Stimulated activated CD8-positive, alpha-beta memory T cell treated with anti-CD3 and anti-CD28 coated beads, Interleukin-7, amount 100 ng/mL, for 1 hour (primary cell): ENCODE data around the gene ADAM19.

Experiments used
- DNase-seq, 2 donors: peaks; one replicate each; pipeline ENCODE4 v3.0.0-alpha.2; 2020; ENCODE audit warnings: low read depth in 2 of 2

ADAM19 gene

DNA sequence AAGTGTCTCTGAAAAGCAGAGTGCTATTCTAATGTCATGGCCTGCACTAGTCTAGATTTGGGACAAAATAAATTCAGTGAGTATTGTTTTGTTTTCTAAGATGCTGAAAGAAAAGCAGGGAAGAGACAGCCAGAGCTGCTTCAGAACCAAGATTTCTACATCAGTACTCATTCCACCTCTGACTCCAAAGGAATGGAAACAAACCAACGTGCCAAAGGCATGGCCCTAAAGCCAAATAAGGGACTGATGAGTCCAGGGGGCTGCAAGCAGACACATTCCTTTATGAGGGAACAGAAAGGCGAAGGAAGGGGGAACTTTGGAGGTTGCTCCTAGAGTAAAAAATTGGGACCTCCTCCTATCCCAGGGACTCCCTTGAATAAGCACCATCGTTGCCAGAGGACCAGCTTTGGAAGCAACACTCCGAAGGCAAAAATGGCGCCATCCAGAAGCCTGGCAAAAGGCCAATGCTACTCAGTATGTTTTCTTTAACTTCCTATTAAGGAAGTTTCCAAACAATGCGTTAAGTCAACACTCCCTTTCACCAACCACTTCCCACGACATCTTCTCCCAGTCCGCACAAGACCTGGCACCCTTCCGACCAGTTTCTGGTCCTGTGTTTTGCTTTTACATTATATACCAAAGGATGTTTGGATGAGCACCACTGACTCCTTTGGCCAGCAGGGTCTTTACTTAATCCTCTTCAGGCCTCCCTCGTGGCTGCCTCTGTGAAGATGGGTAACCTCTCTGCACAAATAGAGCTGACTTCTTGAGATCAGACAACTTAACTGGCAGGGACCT is 31.6 kb downstream of the ADAM19 start:
- no peak for DNase-seq

DNA sequence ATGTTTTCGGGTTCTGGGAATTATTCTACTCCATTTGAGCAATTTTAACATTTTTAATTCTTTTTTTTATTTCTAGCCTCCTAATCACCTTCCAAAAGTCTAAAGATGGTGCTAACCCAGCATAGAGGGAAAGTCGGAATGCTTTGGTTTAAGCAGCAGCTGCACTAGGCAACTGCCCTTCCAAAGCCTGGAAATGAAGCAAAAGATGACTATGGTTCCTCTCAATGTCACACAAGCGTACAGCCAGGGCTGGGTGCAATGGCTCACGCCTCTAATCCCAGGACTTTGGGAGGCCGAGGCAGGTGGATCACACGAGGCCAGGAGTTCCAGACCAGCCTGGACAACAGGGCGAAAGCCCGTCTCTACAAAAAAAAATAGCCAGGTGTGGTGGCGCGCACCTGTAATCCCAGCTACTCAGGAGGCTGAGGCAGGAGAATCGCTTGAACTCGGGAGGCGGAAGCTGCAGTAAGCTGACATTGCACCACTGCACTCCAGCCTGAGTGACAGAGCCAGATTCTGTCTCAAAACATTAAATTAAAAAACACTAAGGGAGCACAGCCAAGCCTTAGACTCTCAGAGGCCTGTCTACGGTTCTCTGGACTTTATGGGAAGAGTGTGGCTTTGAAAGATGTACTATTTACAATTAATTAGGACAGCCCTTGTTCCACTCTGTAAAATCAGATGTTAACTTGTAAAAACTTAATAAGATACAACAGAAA is 33.1 kb downstream of the ADAM19 start:
- DNase-seq: no peak

DNA sequence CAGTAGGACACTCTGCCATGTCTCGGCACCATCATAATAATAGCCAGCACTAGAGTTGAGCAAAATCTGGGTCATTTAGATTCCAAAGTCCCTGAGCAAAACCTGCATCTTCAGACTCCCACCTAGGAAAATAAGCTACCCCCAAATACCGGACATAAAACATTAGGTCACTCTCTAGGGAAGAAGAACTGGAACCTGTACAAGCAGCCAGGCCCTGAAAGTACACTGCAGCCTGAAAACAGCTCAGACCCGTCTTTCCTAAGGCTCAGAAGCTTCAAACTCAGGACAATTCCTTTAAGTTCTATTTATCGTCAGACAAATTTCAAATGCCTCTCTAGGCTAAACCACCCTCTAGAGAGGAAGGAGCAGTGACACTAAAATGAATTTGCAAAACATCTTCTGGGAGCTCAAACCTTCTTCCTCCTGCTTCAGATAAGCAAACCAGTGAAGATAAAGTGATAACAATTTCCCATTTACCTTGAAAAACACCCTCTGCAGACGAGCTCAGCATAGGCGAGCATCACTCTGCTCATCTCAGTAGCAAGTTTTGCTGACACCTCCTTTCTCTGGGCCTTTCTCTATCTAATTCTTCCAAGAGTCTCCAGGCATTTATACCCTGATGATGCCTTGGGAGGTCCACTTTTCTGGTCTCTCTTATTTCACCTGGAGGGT is 34.0 kb downstream of the ADAM19 start:
- DNase-seq: no peak

DNA sequence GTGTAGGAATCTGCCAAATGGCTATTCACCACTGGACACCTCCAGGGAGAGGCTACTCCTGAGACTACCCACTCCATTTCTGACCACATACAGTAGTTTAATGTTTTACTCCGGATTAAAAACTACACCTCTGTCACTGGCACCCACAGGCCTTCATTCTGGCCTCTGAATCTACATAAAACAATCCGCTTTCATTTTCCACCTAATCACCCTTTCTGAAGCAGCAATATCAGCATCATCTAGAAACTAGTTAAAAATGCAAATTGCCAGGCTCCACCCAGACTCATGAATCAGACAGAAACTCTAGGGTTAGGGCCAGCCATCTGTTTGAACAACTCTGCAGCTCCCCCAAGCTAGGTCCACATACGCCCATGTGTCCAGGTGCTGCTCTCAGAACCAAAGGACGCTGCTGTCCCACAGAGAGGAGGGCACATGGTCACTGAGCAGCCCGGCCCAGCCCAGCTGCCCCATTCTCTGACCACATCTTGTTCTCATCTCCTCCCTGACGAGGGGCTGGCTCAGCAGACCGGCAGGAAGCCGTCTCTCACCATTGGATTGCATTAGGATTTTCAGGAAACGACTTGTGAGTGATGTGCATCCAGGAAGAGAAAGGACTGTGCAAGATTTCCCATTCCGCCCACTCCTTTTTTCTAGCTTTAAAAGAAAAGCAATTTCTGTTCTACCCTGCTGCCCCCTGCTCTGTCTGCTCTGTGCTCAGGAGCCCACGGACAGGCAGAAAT is 34.7 kb downstream of the ADAM19 start:
- no peak for DNase-seq

DNA sequence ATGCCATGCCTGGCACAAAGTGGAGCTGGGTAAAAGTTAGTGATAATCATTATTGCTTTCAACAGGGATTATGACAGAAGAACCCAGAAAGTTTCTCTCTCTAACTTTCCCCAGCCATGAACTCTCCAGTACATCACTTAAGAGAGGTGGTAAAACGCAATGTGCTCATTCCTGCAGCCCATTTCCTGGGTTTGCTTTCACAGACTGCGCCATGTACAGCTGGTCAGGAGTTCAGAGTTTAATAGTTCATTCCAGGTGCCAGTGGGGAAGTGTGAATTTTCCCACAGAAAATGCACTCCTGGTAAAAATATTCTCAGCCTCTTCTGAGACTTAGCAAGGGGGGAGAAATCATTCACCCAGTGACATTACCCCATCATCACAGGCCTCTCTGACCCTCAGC is 35.5 kb downstream of the ADAM19 start:
- no peak for DNase-seq

DNA sequence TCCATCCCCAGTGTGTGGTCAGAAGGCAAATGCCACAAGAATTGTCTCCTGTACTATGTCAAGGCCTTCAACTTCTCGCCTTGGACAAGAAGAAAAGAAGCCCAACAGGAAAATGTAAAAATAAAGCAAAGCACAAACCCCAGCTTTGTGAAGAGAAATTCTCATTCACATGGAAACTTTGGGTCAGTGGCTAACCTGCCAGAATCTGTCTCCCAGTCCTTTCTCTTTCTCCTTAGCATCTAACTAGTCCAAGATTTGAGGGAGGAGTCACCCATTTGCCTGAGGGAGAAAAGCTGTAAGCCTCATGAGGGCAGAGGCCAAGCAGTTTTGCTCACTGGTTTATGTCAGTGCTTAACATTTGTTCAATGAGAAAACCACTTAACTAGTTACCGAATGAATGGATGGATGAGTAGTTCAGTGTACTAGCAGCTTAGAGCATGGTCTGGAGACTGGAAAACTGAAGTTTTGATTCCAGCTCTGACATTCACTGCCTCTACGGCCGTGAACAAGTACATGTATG is 36.0 kb downstream of the ADAM19 start:
- DNase-seq: no peak

DNA sequence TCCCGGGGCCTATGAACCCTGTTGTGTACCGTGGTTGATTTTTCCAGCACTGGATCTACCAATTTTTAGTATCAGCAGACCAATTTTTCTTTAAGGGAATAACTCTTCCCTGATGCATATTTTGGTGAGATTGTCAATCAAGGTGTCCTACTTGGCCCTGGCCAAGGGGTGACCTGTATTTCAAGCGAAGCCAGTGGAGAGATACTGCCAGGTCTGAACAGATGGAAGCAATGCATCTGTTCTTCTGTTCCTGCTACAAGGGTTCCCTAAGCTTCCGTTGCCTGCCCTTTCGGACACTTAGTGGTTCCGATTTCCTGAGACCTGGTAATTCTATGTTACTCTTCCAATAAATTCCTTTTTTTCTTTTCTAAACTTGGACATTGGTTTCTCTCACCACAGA is 37.3 kb downstream of the ADAM19 start:
- no peak for DNase-seq

DNA sequence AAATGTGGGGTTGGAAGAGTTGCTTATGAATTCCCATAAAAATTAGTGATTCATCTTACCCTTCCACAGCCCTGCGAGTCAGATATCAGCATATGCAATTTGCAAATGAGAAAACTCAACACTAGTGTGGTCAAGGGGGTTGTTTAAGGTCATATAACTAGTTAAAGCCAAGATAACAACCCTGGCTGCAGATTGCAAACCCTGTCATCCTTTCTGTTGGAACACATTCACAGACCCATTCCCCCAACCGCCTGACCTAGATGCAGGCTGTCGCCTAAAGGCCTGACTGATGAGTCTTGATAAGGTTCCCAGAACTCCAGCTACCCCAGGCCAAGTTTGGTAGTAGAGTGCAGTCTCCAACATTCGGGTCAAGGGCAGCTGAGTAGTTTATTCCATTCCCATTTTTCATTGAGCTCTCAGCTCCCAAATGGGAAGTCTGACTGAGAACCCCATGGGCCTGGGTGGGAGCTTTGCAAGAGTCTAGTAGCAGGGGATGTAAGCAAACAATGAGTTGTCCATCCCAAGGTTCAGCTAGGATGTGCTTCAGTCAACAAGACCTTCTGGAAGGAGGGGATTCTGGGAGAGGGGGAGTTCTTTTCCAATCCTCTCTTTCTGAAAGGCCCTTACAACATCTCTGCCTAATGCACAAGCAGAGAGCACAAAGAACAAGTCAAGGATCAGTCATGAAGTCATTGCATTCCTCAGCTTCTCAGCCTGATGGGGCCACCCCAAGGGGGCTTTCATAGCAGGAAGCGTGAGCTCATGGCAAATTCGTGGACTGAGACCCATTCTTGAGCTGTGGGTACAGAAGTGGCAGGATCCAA is 40.3 kb downstream of the ADAM19 start:
- DNase-seq: no peak

DNA sequence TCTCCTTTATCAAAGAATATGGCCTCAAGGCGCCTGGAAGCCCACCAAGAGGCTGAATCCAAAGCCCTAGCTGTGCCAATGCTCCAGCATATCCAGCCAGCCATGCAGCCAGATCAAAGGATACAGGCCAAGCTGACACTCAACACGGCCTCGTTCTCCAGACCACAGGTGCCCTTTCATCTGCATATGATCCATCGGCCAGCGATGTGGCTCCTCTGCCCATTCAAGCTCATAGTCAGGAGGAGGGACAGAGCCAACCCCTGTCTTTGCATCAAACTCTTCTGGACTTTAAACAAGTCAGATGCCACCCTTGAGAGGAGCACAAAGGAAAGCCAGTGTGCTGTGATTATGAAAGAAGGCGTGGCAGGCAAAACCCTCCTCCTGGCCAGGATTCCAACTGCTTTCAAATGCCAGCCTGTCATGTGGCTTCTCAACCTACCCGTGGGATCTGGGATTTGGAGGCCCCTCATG is 42.5 kb downstream of the ADAM19 start:
- DNase-seq: no peak

DNA sequence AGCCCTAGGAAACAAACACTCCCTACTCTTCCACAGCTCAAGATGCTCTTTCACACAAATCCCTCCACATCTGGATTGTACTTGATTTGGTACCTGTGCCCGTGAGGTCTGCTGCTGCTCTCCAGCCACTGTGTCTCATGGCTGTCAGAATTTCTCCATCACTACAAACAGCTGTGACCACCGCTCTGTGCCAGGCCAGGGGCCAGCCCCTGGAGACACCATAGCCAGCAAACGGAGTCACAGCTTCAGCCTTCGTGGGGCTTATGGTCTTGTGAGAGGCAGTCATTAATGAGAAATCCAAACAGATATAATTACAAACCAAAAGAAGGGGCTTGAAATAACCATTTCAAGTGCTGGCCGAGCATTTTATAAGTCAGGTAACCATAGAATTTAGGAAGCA is 43.6 kb downstream of the ADAM19 start:
- DNase-seq: no peak

DNA sequence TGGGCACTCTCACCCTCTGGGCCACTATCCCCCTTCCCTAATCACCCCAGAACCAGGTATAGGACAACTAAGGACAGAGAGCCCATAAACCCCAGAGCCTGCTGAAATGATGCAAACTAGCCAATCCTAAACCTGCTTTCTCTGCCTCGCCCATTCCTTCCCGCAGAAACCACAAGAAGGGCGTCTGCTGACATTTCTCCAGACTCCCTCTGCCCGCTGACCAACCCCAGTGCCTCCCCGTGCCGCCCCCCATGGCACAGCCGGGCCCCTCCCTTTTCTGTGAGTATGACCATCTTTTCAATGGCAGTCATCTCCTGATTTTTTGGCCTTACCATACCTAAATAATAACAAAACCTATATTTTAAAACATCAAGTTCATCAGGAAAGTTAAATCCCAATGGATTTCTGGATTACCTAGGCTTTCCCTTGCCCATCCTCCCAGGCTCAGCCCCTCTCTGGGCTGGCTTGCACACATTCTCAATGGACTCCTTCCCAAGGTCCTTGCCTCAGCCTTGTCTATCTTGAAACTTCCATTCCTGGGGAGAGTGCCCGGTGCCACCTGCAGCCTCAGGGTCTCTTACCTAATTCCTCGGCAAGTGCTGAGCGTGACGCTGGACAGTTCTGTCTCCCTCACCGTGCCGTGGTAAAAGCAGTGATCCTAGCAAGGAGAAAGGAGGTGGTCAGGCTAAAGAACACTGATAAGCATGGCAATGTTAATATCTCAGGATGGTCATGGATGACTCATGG is 45.2 kb downstream of the ADAM19 start:
- no peak for DNase-seq

DNA sequence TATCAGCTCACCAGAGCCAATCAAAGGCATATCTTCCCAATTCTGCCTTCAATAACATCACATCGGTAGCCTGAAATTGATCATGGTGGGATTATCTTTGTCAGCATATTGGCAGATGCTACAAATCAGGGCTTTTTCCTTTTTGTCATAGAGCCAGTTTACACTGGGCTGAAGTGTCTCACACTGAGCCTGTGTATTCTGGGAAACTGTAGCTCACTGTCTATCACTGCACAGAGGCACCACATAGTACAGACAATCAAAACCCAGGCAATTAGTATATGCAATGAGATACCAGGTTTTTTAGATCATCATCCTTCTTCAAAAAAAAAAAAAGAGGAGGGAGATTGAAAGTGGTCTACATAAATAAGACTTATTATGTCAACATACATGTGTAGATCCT is 46.6 kb downstream of the ADAM19 start:
- DNase-seq: no peak

DNA sequence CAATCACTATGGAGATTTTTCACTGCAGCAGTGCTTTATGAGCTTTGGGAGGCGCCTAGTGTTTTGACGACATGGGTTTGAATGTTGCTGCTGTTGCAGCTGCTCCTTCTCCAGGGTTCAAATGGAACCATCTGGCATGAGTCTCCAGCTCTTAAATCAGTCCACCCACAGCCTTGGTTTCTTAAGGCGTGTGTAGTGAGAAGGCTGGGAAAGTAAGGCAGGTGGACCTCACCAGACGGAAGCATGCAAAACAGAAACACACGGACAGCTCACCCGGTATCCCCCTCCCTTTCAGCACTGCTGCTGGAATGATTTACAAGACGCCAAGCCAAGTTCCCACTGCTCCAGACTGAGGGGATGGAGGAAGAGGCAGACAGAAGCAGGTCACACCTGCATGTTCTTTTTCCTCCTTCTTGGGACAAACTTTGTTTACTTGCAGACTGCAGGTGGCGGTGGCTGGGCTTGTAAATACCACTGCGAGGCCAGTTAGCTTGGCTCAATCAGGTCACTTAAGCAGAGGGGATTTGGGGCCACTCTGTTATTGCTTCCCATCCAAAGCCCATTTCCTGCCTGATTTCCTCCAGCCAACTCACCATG is 47.4 kb downstream of the ADAM19 start:
- DNase-seq: no peak

DNA sequence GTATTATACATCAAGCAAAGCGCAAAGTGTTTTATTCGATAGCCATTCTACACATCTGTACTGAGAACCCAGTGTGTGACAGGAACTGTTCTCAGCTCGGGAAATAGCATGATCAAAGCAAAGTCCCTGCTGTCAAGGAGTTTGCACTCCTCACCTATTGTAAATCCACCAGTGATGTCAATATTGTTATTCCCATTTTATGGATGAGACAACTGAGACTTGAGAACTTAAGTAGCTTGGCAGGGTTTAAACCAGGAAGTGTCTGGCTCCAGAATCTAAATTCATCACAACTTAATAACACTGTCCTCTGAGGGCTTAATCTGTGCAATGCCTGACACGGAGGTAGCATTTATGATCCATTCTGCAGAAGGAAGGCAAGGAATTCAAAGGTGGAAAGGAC is 50.7 kb downstream of the ADAM19 start:
- no peak for DNase-seq

DNA sequence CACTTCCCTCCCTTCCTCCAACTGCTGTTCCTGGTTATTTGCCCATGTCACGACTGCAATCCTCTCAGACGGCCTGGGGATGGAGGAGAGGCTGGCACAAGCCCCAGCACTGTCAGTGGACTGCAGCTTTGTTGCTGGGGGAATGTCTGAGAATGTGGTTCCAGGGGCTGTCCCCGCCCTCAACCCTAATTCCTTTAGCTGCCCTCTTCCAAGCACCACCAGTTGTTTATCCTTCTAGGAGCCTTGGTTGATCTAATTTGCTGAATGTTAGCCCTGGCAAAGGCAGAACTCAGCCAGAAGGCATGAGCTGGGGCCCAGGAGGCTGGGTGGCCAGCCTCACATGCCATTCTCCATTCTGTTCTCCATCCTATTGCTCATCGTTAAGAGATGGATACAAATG is 51.6 kb downstream of the ADAM19 start:
- no peak for DNase-seq

DNA sequence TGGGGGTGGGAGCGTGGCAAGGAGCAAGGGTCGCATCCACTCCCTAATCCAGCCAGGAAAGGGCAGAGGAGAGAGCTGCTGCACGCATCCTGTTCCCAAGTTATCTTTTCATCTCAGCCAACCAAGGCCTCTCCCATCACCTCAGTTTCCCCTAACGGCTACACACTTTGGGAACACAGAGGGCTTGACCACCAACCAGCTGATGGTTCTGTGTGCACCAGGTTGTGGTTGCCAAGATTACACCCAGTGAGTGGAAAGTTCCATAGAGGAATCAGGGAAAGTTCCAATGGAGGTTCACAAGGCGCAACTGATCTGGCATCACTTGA is 53.9 kb downstream of the ADAM19 start:
- DNase-seq: no peak

DNA sequence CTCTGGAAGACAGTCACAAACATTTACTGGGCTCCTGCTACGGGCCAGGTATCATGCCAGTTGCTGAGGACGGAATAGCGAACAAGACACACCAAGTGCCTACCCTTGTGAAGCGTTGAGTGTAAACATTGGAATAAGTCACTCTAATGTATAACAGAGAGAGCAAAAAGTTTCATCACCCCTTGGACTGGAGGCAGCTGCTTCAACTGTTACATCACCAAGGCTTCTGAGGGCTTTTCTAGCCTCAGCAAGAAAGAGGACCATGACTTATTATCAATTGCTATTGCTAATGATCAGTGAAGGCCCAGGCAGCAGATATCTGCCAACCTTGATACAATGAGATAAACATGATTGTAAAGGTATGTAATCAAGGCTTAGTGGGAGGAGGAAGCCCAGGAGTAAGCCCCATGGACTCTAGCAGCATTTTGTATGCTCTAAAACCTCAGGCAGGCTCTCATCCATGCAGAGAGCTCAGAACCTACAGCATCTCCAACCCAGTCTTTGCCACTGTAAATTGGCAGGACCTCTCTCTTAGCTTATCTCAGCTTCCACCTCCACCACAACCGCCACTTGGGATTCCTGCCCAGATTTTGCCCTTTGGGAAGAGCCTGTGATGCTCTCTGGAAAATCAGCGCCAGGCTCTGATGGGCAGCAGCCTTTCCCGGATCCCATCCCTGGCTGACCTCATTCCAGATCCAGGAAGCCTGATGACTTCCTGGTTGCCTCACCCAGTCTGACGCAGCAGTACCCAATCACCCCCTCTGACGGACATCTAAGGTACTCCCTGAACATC is 54.5 kb downstream of the ADAM19 start:
- no peak for DNase-seq

DNA sequence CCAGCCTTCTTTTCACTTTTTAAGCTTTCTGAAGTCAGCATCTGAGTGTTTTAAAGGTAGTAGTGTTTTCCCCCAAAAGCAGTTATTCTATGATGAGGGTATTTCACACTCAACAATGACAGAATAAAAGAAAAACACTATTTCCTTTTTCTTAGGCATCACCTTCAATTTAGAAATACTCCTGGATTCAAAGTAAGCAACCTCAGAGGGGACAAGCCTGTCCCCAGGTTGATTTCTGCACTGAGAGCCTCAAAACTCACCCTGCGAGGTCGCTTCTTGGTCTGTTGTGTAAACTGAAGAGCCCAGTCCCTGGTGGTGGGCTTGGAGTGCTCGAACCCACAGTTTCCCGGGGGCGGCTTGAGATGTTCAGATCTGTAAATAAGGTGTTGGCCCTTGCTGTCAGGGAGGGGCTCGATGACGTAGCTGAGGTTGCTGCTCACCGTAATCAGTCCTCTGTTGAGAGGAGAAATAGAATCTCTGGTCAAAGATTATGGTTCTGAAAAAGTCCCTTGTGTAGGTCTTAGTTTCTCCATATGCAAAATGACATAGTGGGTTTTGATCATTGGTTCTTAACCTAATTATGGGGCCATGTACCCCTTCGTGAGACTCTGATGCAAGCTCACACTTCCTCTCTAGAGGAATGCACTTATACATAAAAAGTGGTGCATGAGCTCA is 55.9 kb downstream of the ADAM19 start:
- DNase-seq: no peak

DNA sequence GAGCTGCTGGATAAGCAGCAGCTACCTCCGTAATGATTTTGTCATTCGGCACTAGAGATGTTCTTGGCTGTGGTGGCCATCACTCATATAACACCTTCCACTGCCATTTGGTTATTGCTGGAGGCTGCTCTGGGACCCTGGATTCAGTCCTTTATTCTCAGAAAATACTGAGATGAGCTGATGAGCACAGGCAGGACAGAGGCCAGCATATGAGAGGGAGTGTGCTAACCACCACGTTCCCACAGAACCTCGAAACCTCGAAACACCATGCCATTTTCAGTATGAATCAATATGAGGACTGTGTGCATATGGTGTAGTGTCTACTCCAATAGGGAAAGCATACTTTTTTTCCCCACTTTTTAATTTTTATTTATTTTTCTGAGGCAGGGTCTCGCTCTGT is 56.6 kb downstream of the ADAM19 start:
- no peak for DNase-seq
